GM19043 (cell line): ENCODE results near the gene GPS1.

Source experiments
- ATAC-seq: cut with Tn5 transposase; IDR thresholded peaks from one replicate; pipeline ENCODE4 v1.9.1; 2021; ENCODE audit warnings: low read depth; ENCODE audit not compliant: unreplicated experiment

The GPS1 gene

GRCh38 chr17:82051776-82052637 is at the start of gene GPS1, which contains the start of gene RFNG:
Gene GPS1, plus strand, starts transcription at chr17:82051898. Its CDS starts 34 bp downstream, at chr17:82051932.
Gene RFNG, minus strand, starts transcription at chr17:82051811. Its CDS starts 45 bp downstream, at chr17:82051766.
- ATAC-seq: no peak

GRCh38 chr17:82003411-82004381 is 48.0 kb upstream of the GPS1 start:
- ATAC-seq: no peak

GRCh38 chr17:82004517-82005455 is 46.9 kb upstream of the GPS1 start:
- no peak for ATAC-seq

GRCh38 chr17:82005701-82006348 is 45.9 kb upstream of the GPS1 start:
- no peak for ATAC-seq

- no peak for ATAC-seq
Observed at GRCh38 chr17:82006468-82007227, 45.0 kb upstream of the GPS1 start.

- no peak for ATAC-seq
Observed at GRCh38 chr17:82007228-82007494, 44.5 kb upstream of the GPS1 start.

- no peak for ATAC-seq
Observed at GRCh38 chr17:82007495-82008257, 44.0 kb upstream of the GPS1 start.

- ATAC-seq: no peak
Observed at GRCh38 chr17:82008258-82008940, 43.3 kb upstream of the GPS1 start.

GRCh38 chr17:82008941-82009405 is 42.7 kb upstream of the GPS1 start:
- no peak for ATAC-seq

- no peak for ATAC-seq
Observed at GRCh38 chr17:82009413-82009812, 42.3 kb upstream of the GPS1 start.

- ATAC-seq: no peak
Observed at GRCh38 chr17:82010575-82011525, 40.8 kb upstream of the GPS1 start.

GRCh38 chr17:82011617-82012187 is 40.0 kb upstream of the GPS1 start:
- no peak for ATAC-seq

- no peak for ATAC-seq
Observed at GRCh38 chr17:82012261-82012639, 39.4 kb upstream of the GPS1 start.

- ATAC-seq: no peak
Observed at GRCh38 chr17:82012640-82013295, 38.9 kb upstream of the GPS1 start.

GRCh38 chr17:82013341-82013740 is 38.4 kb upstream of the GPS1 start:
- no peak for ATAC-seq
